ENCODE measurements around the gene SLAMF8. TPM values are rescaled to one million over a fixed set of nuclear protein-coding genes. Genes with fewer than 3 reads are reported as not detected.

SLAMF8 gene
- total and polyA plus RNA-seq, 5 donors, result 0.52 to 4.5 (median 2.3) TPM

Other genes with a start within 250 kb of the SLAMF8 start
- under 1 TPM in 1 of 4 donors, not detected in 3; 0.39 TPM for gene APCS, start 239.0 kb upstream of the SLAMF8 start, total RNA-seq
- not detected for gene APCS, start 239.0 kb upstream of the SLAMF8 start, polyA plus RNA-seq
- gene CRP, start 112.3 kb upstream of the SLAMF8 start, total RNA-seq, result under 1 TPM in 1 of 4 donors, not detected in 3; 0.67 TPM
- gene CRP, start 112.3 kb upstream of the SLAMF8 start, polyA plus RNA-seq, result 0.18 TPM
- 10 to 100 TPM; 20.7 to 27.8 (median 23.3) TPM for gene DUSP23, start 45.9 kb upstream of the SLAMF8 start, total RNA-seq
- 43.7 TPM for gene DUSP23, start 45.9 kb upstream of the SLAMF8 start, polyA plus RNA-seq
- under 1 TPM in 2 of 4 donors, not detected in 2; 0.50 to 0.54 TPM for gene FCRL6, start 24.5 kb upstream of the SLAMF8 start, total RNA-seq
- gene FCRL6, start 24.5 kb upstream of the SLAMF8 start, polyA plus RNA-seq, result 0.11 TPM
- under 1 TPM in 2 of 4 donors, not detected in 2; 0.19 to 0.23 TPM for gene VSIG8, start 35.8 kb downstream of the SLAMF8 start, total RNA-seq
- 0.07 TPM for gene VSIG8, start 35.8 kb downstream of the SLAMF8 start, polyA plus RNA-seq
- 1 to 10 TPM; 3.4 to 5.6 (median 3.9) TPM for gene CFAP45, start 73.3 kb downstream of the SLAMF8 start, total RNA-seq
- gene CFAP45, start 73.3 kb downstream of the SLAMF8 start, polyA plus RNA-seq, result 9.4 TPM
- 100 to 1,000 TPM; 117 to 253 (median 162) TPM for gene TAGLN2, start 98.6 kb downstream of the SLAMF8 start, total RNA-seq
- 186 TPM for gene TAGLN2, start 98.6 kb downstream of the SLAMF8 start, polyA plus RNA-seq
- gene IGSF9, start 118.7 kb downstream of the SLAMF8 start, total RNA-seq, result 1 to 10 TPM in 3 of 4 donors, under 1 TPM in 1; 0.17 to 2.7 (median 2.3) TPM
- gene IGSF9, start 118.7 kb downstream of the SLAMF8 start, polyA plus RNA-seq, result 1.3 TPM
- not detected for gene SLAMF9, start 127.4 kb downstream of the SLAMF8 start, total RNA-seq
- gene SLAMF9, start 127.4 kb downstream of the SLAMF8 start, polyA plus RNA-seq, result not detected
- 1 to 10 TPM; 4.0 to 4.6 (median 4.3) TPM for gene PIGM, start 205.1 kb downstream of the SLAMF8 start, total RNA-seq
- gene PIGM, start 205.1 kb downstream of the SLAMF8 start, polyA plus RNA-seq, result 2.7 TPM
- gene KCNJ10, start 243.3 kb downstream of the SLAMF8 start, total RNA-seq, result under 1 TPM; 0.11 to 0.31 (median 0.20) TPM
- gene KCNJ10, start 243.3 kb downstream of the SLAMF8 start, polyA plus RNA-seq, result 0.14 TPM

Data from right cardiac atrium (tissue), 5 donors.